Measurements from ENCODE around the gene CADM1.

CADM1 gene

GRCh38 chr11:115439969-115440540, 64.2 kb downstream of the CADM1 start:
- DNase-seq: no peak

DNA sequence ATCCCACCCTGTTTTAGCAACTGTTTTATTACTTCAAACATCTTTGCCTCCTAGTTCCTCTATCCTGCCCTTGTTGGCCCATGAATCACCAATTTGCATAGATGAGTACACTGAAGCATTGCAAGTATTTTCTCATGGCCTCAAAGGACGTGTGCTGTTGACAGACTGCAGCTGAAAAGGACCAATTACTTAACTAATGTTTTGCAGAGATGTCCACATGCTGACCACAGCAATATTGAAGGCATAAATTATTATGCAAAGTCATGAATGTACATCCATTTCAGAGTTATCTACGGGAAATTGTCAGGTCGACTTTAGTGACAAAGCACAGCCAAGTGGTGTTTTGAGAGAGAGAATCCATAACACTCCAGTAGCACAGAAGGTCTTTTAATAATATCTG, 64.8 kb downstream of the CADM1 start:
- DNase-seq: no peak

GRCh38 chr11:115437902-115438575, 66.2 kb downstream of the CADM1 start:
- peak; percentile 40 for DNase-seq

DNA sequence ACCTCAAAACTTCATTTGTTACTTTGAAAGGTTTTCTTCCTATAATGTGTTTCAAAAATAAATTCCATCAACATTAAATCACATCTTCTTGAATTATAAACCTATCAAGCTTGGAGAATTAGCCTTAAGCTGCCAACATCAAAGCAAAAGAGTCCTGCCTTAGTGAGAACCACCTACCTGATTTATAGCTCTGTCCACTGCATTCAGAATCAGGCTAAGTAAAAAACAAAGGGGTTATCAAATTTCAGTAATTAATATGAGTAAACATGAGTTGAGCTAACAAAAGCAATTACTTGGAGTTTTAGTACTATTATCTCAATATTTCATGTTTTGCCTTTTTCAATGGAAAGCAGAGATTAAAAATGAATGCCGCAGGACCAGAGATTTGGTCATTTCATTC, 73.9 kb downstream of the CADM1 start:
- DNase-seq: no peak

DNA sequence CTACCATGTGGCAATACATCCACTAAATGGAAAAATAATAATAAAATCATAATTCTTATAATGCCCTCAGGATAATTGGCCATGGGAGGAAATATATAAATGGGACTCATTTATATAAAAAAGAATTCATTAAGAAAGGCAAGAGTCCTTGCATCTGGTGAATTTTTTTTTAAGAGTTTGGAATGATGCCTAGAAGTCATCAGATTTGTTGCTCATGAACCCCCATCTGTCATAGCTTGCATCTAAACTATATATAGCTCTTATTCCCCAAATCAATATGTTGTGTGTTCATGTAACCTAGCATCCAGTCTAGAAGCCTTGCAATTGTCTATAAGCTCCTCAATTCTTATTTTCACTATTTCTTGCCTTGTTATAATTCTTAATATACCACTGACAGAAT, 75.9 kb downstream of the CADM1 start:
- DNase-seq: no peak

- no peak for DNase-seq
Measured at GRCh38 chr11:115425816-115426215, 78.4 kb downstream of the CADM1 start.

DNA sequence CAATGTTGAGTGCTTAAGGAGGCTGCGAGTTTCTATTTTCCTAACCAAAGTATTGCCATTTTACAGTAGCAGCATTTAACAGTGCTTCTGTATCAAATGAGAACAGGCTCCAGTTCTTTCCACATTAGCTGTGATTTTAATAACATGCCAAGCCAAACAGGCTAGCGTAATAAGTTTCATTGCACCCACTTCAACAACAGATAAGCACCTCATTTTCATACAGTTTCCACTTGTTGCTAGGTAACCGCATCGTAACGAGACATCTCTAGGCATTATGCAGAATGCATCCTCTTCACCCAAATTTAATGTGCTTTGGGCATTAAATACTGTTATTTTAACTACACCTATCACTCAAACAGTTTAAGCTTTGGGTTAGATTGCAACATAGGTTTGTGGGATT, 79.0 kb downstream of the CADM1 start:
- no peak for DNase-seq

GRCh38 chr11:115423728-115424459, 80.3 kb downstream of the CADM1 start:
- no peak for DNase-seq

GRCh38 chr11:115421992-115422689, 82.1 kb downstream of the CADM1 start:
- DNase-seq: peak; percentile 45

- DNase-seq: no peak
Measured at GRCh38 chr11:115421352-115421991, 82.7 kb downstream of the CADM1 start.

DNA sequence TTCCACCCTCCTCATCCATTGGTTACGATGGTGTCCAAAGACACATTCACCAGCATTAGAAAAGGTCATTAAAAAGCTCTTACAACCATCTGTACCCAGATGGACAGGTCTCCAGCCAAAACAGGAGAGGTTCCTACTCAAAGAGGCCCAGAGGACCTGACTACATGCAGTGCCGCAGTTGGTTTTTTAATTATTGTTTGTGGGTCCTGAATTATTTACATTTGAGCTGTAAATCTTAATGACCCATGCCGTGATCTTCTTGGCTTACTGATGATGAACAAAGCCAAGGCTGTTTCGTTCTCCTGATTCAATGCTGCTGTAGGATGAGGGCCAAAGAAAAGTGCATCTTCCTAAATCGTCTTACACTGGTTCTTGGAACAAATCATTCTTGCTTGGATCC, 83.7 kb downstream of the CADM1 start:
- DNase-seq: peak; percentile 85

DNA sequence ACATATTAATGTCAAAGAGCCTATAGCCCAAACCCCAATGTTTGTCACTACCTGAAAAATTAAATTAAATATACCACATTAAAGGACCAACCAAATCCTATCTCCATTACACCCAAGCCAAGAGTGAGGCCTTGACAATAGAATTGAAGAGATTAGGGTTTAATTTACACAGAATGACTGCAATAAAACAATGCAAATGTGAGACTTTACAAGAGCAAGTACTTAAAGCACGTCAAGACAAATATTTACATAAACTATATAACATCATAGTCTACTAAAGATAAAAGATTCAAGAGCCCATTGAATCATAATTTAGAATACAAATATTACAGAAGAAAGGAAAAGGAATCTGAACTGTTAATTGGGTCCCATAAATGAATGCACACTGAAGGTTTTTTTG, 85.6 kb downstream of the CADM1 start:
- DNase-seq: no peak

DNA sequence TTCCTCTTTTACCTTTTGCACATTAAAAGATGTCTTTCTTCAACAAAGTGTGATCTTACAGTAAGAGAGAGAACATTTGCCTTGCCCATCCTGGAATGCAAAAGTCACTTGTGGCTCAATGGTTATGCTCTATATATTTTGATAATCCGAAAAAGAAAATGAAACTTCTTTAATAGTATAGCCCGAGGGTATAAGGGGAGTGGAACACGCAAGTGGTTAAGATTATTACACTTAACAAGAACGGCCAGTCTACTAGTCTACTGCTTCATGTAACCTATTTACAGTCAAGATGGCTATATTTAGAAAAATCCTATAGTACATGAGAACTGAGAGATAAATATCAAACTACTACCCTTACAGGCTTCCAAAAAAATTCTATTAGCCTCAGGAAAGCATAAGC, 86.1 kb downstream of the CADM1 start:
- no peak for DNase-seq

GRCh38 chr11:115411120-115411519, 93.1 kb downstream of the CADM1 start:
- no peak for DNase-seq

- DNase-seq: peak; percentile 94
Measured at GRCh38 chr11:115409691-115410220, 94.5 kb downstream of the CADM1 start.

DNA sequence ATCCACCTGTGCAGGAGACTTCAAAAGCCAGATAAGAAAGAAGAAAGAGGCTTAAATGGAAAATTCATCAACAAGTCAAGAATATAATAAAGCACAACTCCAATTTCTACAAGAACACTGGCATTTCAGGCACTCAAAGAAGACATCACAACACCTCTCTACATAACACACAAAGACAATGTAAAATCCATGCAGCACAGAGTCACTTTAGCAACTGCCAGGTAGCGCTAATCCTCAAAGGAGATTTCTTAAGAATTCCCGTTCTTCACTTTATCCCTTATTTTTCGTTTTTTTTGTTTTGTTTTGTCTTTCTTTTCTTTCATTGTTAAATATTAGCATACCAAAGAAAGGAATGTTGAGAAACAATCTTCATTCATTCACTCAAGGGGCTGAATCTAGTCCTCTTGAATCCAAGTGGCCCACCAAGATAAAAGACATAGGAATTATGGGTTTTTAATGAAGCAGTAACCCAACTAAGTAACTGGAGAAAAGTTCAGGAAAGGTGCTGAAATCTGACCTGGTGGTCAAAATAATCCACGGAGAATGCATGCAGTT, 95.0 kb downstream of the CADM1 start:
- no peak for DNase-seq

DNA sequence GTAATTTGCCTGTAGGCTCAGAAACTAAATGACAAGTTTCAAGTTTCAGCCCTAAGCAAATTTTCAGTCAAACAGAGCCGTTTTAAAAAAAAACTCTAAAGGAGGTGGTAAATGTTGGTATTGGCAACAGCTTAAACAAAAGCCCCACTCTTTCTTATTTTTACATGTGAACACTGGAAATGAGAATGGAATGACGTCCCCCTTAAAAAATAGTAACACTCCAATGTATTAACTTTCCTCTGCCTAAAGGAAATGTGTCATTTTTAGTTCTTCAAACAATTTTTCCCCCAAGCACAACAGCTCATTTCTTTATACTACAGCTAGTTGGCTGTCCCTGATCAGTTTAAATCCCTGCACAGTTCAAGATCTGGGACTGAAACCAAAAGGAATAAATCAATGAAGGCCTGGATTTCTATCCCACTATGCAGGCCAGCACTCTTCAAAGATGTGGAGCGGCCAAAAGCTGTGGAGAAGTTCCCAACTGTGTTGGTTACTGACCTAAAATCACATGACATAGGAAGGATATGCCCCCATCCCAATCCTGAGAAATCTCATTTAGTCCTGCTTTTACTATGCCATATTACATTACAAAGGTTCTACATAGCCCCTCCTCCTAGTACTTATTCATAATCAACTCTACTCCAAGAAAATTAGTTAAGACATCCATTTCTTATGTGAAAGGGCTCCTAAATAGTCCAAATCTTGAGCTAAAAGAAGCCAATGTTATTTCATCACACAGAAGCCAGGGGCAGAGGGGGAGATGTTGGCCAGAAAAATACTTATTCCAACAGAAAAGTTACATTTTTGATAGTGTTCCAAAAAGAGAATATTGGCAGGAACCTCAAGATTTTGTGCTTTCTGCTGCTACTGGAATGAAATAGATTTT, 95.9 kb downstream of the CADM1 start:
- DNase-seq: no peak

- no peak for DNase-seq
Measured at GRCh38 chr11:115407496-115407895, 96.7 kb downstream of the CADM1 start.

DNA sequence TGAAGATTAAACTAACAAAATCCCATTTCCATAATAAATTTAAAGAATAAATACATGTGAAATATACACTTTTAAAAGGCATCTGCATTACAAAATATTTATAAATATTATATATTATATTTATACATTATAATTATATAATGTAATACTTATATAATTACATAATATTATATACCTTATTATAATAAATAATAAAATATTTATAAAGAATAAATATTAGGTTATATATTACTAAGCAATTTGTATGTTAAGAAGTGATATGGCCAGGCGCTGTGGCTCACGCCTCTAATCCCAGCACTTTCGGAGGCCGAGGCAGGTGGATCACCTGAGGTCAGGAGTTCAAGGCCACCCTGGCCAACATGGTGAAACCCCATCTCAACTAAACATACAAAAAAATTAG, 97.8 kb downstream of the CADM1 start:
- no peak for DNase-seq

- no peak for DNase-seq
Measured at GRCh38 chr11:115398333-115399080, 105.7 kb downstream of the CADM1 start.

- DNase-seq: no peak
Measured at GRCh38 chr11:115396533-115396932, 107.7 kb downstream of the CADM1 start.
